OCI-LY1 (cell line): ENCODE results near the gene LANCL1.

Experiments
- H2AFZ ChIP-seq: fragments of 200-600 bp; sonication (generic), shearing (Covaris generic); 2 replicates; pipeline ENCODE4 v1.6.0; 2014; ENCODE audit warnings: antibody characterized with exemption, mild to moderate bottlenecking, low read length
- H3F3A ChIP-seq: fragments of 200-600 bp; sonication (generic), shearing (Covaris generic); 2 replicates; pipeline ENCODE4 v1.6.0; 2014; ENCODE audit warnings: mild to moderate bottlenecking, antibody characterized with exemption, low read length, moderate library complexity; ENCODE audit not compliant: insufficient read depth
- H3K27ac ChIP-seq: fragments of 200-600 bp; sonication (generic); 2 replicates; pipeline ENCODE4 v1.5.1; 2014; ENCODE audit warnings: low read length, mixed run types, mild to moderate bottlenecking, low read depth; ENCODE audit not compliant: poor library complexity, severe bottlenecking
- H3K27me3 ChIP-seq: fragments of 200-600 bp; sonication (generic); 2 replicates; pipeline ENCODE4 v1.6.0; 2014; ENCODE audit warnings: antibody characterized with exemption, mild to moderate bottlenecking, low read length, moderate library complexity; ENCODE audit not compliant: insufficient read depth
- H3K36me3 ChIP-seq: fragments of 200-600 bp; sonication (generic); 2 replicates; pipeline ENCODE4 v1.6.1; 2014; ENCODE audit warnings: mild to moderate bottlenecking, antibody characterized with exemption, low read length, moderate library complexity, mixed read lengths; ENCODE audit not compliant: insufficient read depth
- H3K4me1 ChIP-seq: fragments of 200-600 bp; sonication (generic); 2 replicates; pipeline ENCODE4 v1.5.1; 2014; ENCODE audit warnings: mild to moderate bottlenecking, low read length, moderate library complexity; ENCODE audit not compliant: insufficient read depth, severe bottlenecking
- H3K4me2 ChIP-seq: fragments of 200-600 bp; sonication (generic), shearing (Covaris generic); 2 replicates; pipeline ENCODE4 v1.6.1; 2014; ENCODE audit warnings: low read length
- H3K4me3 ChIP-seq: fragments of 200-600 bp; sonication (generic); 2 replicates; pipeline ENCODE4 v1.5.1; 2014; ENCODE audit warnings: low read length, low read depth, mild to moderate bottlenecking, mixed read lengths; ENCODE audit not compliant: poor library complexity, severe bottlenecking
- H3K79me2 ChIP-seq: fragments of 200-600 bp; shearing (Covaris generic); 2 replicates; pipeline ENCODE4 v1.6.1; 2016; ENCODE audit warnings: mixed run types, low read length, mixed read lengths; ENCODE audit not compliant: insufficient read depth
- H3K9ac ChIP-seq: fragments of 200-600 bp; sonication (generic), shearing (Covaris generic); 2 replicates; pipeline ENCODE4 v1.6.1; 2014; ENCODE audit warnings: mild to moderate bottlenecking, low read length, mixed read lengths
- H3K9me2 ChIP-seq: fragments of 200-600 bp; sonication (generic), shearing (Covaris generic); 2 replicates; pipeline ENCODE4 v1.6.1; 2014; ENCODE audit warnings: low read depth, mild to moderate bottlenecking, low read length, mixed read lengths
- H3K9me3 ChIP-seq: fragments of 200-600 bp; shearing (Covaris generic); 2 replicates; pipeline ENCODE4 v1.6.1; 2014; ENCODE audit warnings: low read length, mixed read lengths
- H4K20me1 ChIP-seq: fragments of 200-600 bp; sonication (generic), shearing (Covaris generic); 2 replicates; pipeline ENCODE4 v1.6.0; 2016; ENCODE audit warnings: mild to moderate bottlenecking, low read length; ENCODE audit not compliant: insufficient read depth
- CTCF ChIP-seq: fragments of 200-600 bp; sonication (generic), shearing (Covaris generic); IDR thresholded peaks from 2 replicates; pipeline ENCODE4 v1.5.1; 2017; ENCODE audit warnings: mild to moderate bottlenecking, antibody characterized with exemption, low read length, moderate library complexity, mixed read lengths
- EZH2 ChIP-seq: fragments of 200-600 bp; sonication (generic), shearing (Covaris generic); IDR thresholded peaks from 2 replicates; pipeline ENCODE4 v1.8.0; 2017; ENCODE audit warnings: borderline replicate concordance, mixed run types, mild to moderate bottlenecking, antibody characterized with exemption, low read length, moderate library complexity, mixed read lengths

Gene LANCL1

GRCh38 chr2:210442457-210442856, 34.1 kb downstream of the LANCL1 start:
- H3K27ac ChIP-seq, result no peak overlapping the region
- H2AFZ ChIP-seq, result no peak overlapping the region
- no peaks in the 10 kb centered on the region for H3K9me2 ChIP-seq
- H3K4me1 ChIP-seq, result no peaks in the 10 kb centered on the region
- no peak overlapping the region for H3K4me2 ChIP-seq
- no peak overlapping the region for H3K9ac ChIP-seq
- TF ChIP-seq EZH2 (no peak), CTCF (no peak)
- no peak overlapping the region for H3K4me3 ChIP-seq
- H3K79me2 ChIP-seq, result no peaks in the 10 kb centered on the region
- H3K9me3 ChIP-seq, result no peaks in the 10 kb centered on the region
- H3K27me3 ChIP-seq, result no peaks in the 10 kb centered on the region
- no peaks in the 10 kb centered on the region; the same call in 1 of the 2 replicates for H3K36me3 ChIP-seq
- H3F3A ChIP-seq, result no peaks in the 10 kb centered on the region
- H4K20me1 ChIP-seq, result no peaks in the 10 kb centered on the region

- Histone ChIP-seq H3K9me2 (no peaks in the 10 kb centered on the region), H3K4me2 (no peak overlapping the region), H3K9ac (no peak overlapping the region), H3K27ac (no peak overlapping the region), H3K79me2 (no peaks in the 10 kb centered on the region), H3K27me3 (no peaks in the 10 kb centered on the region), H3K36me3 (peaks cover 12% of the 10 kb centered on the region), H3K9me3 (no peaks in the 10 kb centered on the region), H4K20me1 (no peaks in the 10 kb centered on the region), H3K4me3 (no peak overlapping the region), H3F3A (no peaks in the 10 kb centered on the region), H2AFZ (no peak overlapping the region), H3K4me1 (no peaks in the 10 kb centered on the region)
- TF ChIP-seq EZH2 (no peak), CTCF (no peak)
Observed at GRCh38 chr2:210440206-210440605, 36.4 kb downstream of the LANCL1 start.

- Histone ChIP-seq H3K9me3 (no peaks in the 10 kb centered on the region), H3K4me2 (no peak overlapping the region), H3K4me1 (no peaks in the 10 kb centered on the region), H4K20me1 (no peaks in the 10 kb centered on the region), H2AFZ (no peak overlapping the region), H3K79me2 (no peaks in the 10 kb centered on the region), H3K4me3 (no peak overlapping the region), H3K27ac (no peak overlapping the region), H3K9me2 (no peaks in the 10 kb centered on the region), H3K27me3 (no peaks in the 10 kb centered on the region), H3F3A (no peaks in the 10 kb centered on the region), H3K36me3 (peaks cover 13% of the 10 kb centered on the region), H3K9ac (no peak overlapping the region)
- TF ChIP-seq CTCF, result no peak
- no peak for TF ChIP-seq EZH2
Observed at GRCh38 chr2:210435439-210435838, 41.1 kb downstream of the LANCL1 start.
